Ishikawa (cell line): ENCODE measurements around the gene ERICH6.

ENCODE experiments used
- CEBPB ChIP-seq: IDR thresholded peaks from 2 replicates; pipeline ENCODE4 v1.6.1; 2012
- CREB1 ChIP-seq: IDR thresholded peaks from 2 replicates; pipeline ENCODE4 v1.6.1; 2012; ENCODE audit warnings: low read depth
- EGR1 ChIP-seq: IDR thresholded peaks from 2 replicates; pipeline ENCODE4 v1.6.1; 2012
- EP300 ChIP-seq: IDR thresholded peaks from 2 replicates; pipeline ENCODE4 v1.6.1; 2012; ENCODE audit warnings: borderline replicate concordance
- FOXM1 ChIP-seq: IDR thresholded peaks from 2 replicates; pipeline ENCODE4 v1.6.1; 2012; ENCODE audit warnings: low read depth, borderline replicate concordance
- NFIC ChIP-seq: IDR thresholded peaks from 2 replicates; pipeline ENCODE4 v1.6.1; 2012
- RAD21 ChIP-seq: IDR thresholded peaks from 2 replicates; pipeline ENCODE4 v1.6.1; 2012; ENCODE audit warnings: low read depth
- TAF1 ChIP-seq: IDR thresholded peaks from 2 replicates; pipeline ENCODE4 v1.6.1; 2012; ENCODE audit warnings: low read depth, mild to moderate bottlenecking
- TCF12 ChIP-seq: IDR thresholded peaks from 2 replicates; pipeline ENCODE4 v1.6.1; 2012; ENCODE audit warnings: low read depth
- TEAD4 ChIP-seq: IDR thresholded peaks from 2 replicates; pipeline ENCODE4 v1.6.1; 2012
- USF1 ChIP-seq: IDR thresholded peaks from 2 replicates; pipeline ENCODE4 v1.6.1; 2012
- YY1 ChIP-seq: IDR thresholded peaks from 2 replicates; pipeline ENCODE4 v1.6.1; 2012; ENCODE audit warnings: low read depth
- ZBTB7A ChIP-seq: IDR thresholded peaks from 2 replicates; pipeline ENCODE4 v1.6.1; 2012; ENCODE audit warnings: low read depth
- TF ChIP-seq, protein P1 (sequence below): IDR thresholded peaks from 2 replicates; pipeline ENCODE4 v1.6.1; 2012; ENCODE audit warnings: low read depth, mild to moderate bottlenecking
- TF ChIP-seq, protein P2 (sequence below): IDR thresholded peaks from 2 replicates; pipeline ENCODE4 v1.6.1; 2012

Gene ERICH6

GRCh38 chr3:150733373-150733935 lies 29.7 kb upstream of the ERICH6 start:
- no peak for TF ChIP-seq EGR1
- TF ChIP-seq CEBPB = no peak
- TF ChIP-seq TEAD4 = no peak
- no peak for TF ChIP-seq ZBTB7A
- no peak for TF ChIP-seq YY1
- TF ChIP-seq USF1 = no peak
- no peak for TF ChIP-seq TAF1
- TF ChIP-seq NFIC = no peak
- no peak for TF ChIP-seq TCF12
- no peak for TF ChIP-seq EP300
- no peak for TF ChIP-seq RAD21
- TF ChIP-seq, protein P1, sequence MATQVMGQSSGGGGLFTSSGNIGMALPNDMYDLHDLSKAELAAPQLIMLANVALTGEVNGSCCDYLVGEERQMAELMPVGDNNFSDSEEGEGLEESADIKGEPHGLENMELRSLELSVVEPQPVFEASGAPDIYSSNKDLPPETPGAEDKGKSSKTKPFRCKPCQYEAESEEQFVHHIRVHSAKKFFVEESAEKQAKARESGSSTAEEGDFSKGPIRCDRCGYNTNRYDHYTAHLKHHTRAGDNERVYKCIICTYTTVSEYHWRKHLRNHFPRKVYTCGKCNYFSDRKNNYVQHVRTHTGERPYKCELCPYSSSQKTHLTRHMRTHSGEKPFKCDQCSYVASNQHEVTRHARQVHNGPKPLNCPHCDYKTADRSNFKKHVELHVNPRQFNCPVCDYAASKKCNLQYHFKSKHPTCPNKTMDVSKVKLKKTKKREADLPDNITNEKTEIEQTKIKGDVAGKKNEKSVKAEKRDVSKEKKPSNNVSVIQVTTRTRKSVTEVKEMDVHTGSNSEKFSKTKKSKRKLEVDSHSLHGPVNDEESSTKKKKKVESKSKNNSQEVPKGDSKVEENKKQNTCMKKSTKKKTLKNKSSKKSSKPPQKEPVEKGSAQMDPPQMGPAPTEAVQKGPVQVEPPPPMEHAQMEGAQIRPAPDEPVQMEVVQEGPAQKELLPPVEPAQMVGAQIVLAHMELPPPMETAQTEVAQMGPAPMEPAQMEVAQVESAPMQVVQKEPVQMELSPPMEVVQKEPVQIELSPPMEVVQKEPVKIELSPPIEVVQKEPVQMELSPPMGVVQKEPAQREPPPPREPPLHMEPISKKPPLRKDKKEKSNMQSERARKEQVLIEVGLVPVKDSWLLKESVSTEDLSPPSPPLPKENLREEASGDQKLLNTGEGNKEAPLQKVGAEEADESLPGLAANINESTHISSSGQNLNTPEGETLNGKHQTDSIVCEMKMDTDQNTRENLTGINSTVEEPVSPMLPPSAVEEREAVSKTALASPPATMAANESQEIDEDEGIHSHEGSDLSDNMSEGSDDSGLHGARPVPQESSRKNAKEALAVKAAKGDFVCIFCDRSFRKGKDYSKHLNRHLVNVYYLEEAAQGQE = no peak
- TF ChIP-seq, protein P2, sequence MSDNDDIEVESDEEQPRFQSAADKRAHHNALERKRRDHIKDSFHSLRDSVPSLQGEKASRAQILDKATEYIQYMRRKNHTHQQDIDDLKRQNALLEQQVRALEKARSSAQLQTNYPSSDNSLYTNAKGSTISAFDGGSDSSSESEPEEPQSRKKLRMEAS = no peak
- no peak for TF ChIP-seq FOXM1
- TF ChIP-seq CREB1 = no peak

GRCh38 chr3:150729682-150730360 lies 26.1 kb upstream of the ERICH6 start:
- TF ChIP-seq TAF1 (no peak), CEBPB (no peak), ZBTB7A (no peak), EGR1 (no peak), CREB1 (no peak), EP300 (no peak), TEAD4 (no peak), RAD21 (no peak), TCF12 (no peak), FOXM1 (no peak), YY1 (no peak), USF1 (no peak)
- TF ChIP-seq, protein P1 = no peak

GRCh38 chr3:150727653-150728502 lies 24.2 kb upstream of the ERICH6 start:
- TF ChIP-seq RAD21 (no peak), NFIC (0 out of 2 replicates have a peak, but pooled peaks have one; percentile 9), FOXM1 (no peak)

- TF ChIP-seq CEBPB (no peak), RAD21 (peak; percentile 19; the same call in 1 of the 2 replicates)
Measured at GRCh38 chr3:150725548-150725947, 21.8 kb upstream of the ERICH6 start.

DNA sequence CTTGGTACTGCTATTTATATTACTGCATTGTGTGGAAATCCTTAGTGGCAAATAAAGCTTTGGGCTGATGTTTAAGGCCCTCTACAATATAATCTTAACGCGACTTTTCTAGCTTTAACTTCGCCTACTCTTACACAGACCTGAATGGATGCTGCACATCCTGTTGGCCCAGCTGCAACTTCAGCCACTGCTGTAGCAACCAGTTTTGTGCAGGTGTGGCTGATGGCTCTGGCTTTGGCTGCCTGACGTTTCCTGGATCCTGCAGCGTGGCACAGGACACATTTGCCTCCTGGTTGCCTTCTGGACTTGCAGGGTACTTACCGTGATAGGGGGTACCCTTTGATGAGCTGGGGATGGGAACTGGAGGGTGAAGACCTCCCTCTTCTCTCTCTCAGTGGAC lies 20.2 kb upstream of the ERICH6 start:
- TF ChIP-seq, protein P2 = no peak
- TF ChIP-seq CEBPB = no peak
- TF ChIP-seq CREB1 = no peak
- TF ChIP-seq YY1 = no peak
- no peak for TF ChIP-seq EP300
- no peak for TF ChIP-seq EGR1
- no peak for TF ChIP-seq TCF12
- TF ChIP-seq, protein P1 = no peak
- no peak for TF ChIP-seq USF1
- no peak for TF ChIP-seq FOXM1
- no peak for TF ChIP-seq NFIC
- TF ChIP-seq TAF1 = no peak
- TF ChIP-seq TEAD4 = no peak
- no peak for TF ChIP-seq ZBTB7A
- no peak for TF ChIP-seq RAD21
